ENCODE data around the gene LRMDA.

DNA sequence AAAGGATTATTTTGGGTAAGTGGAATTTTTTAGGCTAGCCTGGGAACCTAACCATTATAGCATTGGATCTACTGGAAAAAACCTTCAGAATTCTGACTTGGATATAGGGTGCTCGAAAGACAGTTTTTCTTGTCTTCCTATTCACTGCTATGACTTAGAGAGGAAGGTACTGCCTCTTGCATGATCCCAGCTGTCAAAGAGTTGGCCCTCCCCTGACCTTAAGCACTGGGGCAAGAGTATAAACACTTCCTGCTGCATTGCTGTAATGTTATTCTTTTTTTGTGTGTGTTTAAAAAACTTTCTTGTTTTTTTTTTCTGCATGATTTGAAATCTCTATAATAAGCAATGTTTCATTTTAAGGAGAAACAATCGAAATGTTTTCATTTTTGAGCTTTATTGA lies 113.0 kb downstream of the LRMDA start:
- TF ChIP-seq, protein P1, sequence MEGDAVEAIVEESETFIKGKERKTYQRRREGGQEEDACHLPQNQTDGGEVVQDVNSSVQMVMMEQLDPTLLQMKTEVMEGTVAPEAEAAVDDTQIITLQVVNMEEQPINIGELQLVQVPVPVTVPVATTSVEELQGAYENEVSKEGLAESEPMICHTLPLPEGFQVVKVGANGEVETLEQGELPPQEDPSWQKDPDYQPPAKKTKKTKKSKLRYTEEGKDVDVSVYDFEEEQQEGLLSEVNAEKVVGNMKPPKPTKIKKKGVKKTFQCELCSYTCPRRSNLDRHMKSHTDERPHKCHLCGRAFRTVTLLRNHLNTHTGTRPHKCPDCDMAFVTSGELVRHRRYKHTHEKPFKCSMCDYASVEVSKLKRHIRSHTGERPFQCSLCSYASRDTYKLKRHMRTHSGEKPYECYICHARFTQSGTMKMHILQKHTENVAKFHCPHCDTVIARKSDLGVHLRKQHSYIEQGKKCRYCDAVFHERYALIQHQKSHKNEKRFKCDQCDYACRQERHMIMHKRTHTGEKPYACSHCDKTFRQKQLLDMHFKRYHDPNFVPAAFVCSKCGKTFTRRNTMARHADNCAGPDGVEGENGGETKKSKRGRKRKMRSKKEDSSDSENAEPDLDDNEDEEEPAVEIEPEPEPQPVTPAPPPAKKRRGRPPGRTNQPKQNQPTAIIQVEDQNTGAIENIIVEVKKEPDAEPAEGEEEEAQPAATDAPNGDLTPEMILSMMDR (IDR thresholded peaks at IDR 0.05; ENCODE audit: extremely low read depth in 1 of 2, insufficient read depth in 1 of 2, low read depth in 1 of 2, low read length in 2 of 2): no peak
- TF ChIP-seq POLR2A (IDR thresholded peaks at IDR 0.05; ENCODE audit: low read depth, low read length) (no peak), FOS (IDR thresholded peaks at IDR 0.05; ENCODE audit: borderline replicate concordance, insufficient read depth, low read length) (no peak), JUN (IDR thresholded peaks at IDR 0.05; ENCODE audit: borderline replicate concordance, insufficient read depth, insufficient read length, low read depth) (no peak), EZH2 (IDR thresholded peaks at IDR 0.05; ENCODE audit: borderline replicate concordance, low read depth, low read length, severe bottlenecking) (no peak), MYC (IDR thresholded peaks at IDR 0.05; ENCODE audit: low read depth, low read length) (no peak)
